ENCODE measurements around the gene COBLL1.
"Not testable (repeated sequence)": the region's sequence is repeated elsewhere in the genome, so short reads cannot be mapped to it uniquely, and the experiment has no call there.

Gene COBLL1

DNA sequence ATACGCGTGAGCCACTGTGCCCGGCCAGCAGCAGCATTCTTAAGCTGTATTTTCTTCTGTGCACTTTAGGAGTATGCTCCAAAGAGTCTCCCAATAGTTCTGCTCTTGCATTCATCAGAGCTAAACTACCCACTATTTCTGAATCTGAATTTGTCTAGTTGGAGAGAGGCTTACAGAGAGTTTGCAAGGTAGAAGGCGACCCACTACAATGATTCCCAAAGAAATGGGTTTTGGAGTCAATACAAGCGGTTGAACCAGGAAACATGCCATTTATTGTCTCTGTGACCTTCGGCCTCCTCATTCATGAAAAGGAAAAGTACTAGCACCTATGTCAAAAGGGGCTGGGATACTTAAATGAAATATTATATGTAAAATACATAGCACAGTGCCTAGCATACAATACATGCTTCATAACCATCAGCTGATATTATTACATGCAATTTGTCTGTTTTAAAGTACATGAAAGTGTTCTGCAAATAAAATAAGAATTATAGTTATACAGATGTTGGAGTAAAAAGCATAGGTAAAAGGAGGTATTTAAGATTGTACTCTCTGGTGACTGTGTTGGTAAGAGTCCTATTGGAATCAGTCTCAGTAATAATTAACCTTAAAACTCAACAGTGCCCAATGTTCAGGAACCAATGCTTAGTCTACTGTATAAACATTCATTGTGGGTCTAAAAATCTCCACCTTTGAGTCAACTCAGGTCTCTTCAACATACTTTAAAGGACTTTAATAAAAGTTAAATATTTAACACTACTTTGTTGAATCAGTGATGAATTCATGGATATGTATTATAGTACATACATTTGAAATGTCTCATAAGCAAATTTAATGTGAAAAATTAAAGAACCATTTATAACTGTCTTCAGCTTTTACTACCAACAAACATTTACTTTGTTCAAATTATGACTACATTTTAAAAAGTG is 130.5 kb downstream of the COBLL1 start:
- no peak for DNase-seq (ENCODE audit: low spot score)

GRCh38 chr2:164710252-164710836 is 131.3 kb downstream of the COBLL1 start:
- DNase-seq (ENCODE audit: low spot score) = not testable (repeated sequence)

- no peak for DNase-seq (ENCODE audit: low spot score)
These were observed 135.1 kb downstream of the COBLL1 start for GRCh38 chr2:164706522-164706921.

DNA sequence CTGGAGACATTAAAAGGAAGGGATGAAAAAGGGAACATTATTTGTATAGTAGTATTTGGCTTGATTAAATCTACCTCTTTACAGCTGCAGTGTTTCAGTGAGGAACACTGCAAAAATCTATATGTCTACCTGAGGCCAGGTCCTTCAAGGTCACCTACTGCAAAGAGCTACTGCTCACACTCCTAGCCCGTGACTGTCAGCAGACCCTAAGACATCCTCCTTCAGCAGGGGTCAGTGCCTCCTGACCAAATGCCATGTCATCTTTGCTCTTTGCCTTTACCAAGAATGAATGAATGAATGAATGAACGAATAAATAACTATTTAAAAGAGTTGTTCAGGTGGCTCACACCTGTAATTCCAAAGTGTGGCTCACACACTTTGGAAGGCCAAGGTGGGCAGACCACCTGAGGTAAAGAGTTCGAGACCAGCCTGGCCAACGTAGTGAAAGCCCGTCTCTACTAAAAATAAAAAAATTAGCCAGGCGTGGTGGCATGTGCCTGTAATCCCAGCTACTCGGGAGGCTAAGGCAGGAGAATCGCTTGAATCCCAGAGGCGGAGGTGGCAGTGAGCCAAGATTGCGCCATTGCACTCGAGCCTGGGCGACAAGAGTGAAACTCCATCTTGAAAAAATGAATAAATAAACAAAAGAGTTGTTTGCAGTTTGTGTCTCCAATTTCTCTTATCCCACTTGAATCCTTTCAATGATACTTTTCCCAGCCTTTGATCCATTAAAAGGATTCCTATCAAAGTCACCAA is 136.0 kb downstream of the COBLL1 start:
- DNase-seq (ENCODE audit: low spot score) = no peak

DNA sequence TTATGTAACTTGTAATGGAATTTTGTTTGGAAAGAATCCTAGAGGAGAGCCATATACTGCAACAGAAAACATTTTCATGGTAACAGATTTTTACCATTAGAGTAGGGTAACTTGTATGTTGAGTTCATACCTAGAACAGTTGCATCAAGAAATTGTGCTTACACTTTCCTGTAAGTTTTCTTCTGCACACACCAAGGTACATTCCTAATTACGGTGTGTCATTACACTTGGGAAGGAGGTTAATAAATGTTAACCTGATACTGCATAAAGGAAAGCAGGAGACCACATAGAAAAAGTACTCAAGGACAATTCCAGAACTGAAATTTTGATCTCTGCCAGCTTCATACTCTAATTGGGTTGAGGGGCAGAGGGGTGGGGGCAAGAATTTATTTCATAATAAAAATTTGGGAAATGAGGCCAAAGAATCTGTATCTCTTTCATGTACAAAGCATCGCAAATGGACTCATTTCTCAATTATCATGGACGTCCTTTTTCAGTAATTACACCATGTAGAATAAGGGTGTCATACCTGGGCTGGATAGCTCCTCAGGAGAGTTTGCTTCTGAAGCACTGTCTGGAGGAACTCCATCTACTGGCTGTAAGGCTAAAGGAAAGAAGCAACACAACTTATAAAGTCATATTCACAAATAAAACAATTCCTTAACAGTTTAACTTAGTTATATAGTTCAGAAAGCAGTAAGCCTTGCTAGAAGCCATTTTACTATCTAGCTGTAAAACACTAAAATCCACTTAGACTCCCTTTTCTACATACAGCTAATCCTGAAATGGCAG is 137.5 kb downstream of the COBLL1 start:
- DNase-seq (ENCODE audit: low spot score) = no peak

GRCh38 chr2:164701565-164701964 is 140.1 kb downstream of the COBLL1 start:
- no peak for DNase-seq (ENCODE audit: low spot score)

- DNase-seq (ENCODE audit: low spot score) = no peak
These were observed 141.2 kb downstream of the COBLL1 start for GRCh38 chr2:164700390-164700789.

- no peak for DNase-seq (ENCODE audit: low spot score)
These were observed 143.7 kb downstream of the COBLL1 start for GRCh38 chr2:164697688-164698461.

- no peak for DNase-seq (ENCODE audit: low spot score)
These were observed 145.0 kb downstream of the COBLL1 start for GRCh38 chr2:164696634-164697033.

DNA sequence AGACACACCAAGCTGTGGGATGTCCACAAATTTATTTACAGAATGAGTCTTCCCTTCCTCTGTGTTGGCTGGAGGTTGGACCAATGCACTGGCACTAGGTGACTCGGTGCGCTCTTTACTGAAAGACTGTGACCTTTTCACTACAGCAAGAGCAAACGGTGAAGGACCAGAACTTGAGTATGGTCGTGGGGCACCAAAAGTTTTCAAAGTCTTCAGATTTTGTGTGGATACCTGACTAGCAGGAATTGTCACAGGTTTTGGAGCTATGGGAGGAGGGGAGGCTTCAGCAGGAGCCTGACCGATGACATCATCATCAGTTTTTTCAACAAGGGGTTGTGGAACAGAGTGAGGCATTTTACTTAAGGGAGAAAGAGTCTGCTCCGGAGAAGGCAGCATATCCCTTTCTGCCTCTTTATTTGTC is 147.3 kb downstream of the COBLL1 start:
- no peak for DNase-seq (ENCODE audit: low spot score)

DNA sequence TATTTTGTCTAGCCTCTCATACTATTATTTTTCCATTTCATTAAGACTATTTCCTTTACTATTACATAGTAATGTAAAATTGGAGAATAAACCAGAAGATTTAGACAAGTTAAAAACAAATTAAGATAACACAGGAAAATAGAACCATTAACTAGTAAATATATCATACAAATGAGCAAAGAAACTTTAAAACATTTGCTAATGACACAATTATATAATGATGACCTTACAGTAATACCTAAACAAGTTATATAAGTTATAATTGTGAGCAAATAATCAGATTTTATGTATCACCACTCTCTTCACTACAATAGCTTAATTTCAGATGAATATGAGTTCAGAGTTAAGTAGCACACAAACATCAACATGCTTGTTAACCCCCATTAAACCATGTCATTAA is 147.8 kb downstream of the COBLL1 start:
- DNase-seq (ENCODE audit: low spot score) = no peak

- no peak for DNase-seq (ENCODE audit: low spot score)
These were observed 148.2 kb downstream of the COBLL1 start for GRCh38 chr2:164693390-164693789.

GRCh38 chr2:164692958-164693357 is 148.7 kb downstream of the COBLL1 start:
- no peak for DNase-seq (ENCODE audit: low spot score)

GRCh38 chr2:164692114-164692513 is 149.5 kb downstream of the COBLL1 start:
- no peak for DNase-seq (ENCODE audit: low spot score)

GRCh38 chr2:164691346-164691887 is 150.2 kb downstream of the COBLL1 start:
- no peak for DNase-seq (ENCODE audit: low spot score)

DNA sequence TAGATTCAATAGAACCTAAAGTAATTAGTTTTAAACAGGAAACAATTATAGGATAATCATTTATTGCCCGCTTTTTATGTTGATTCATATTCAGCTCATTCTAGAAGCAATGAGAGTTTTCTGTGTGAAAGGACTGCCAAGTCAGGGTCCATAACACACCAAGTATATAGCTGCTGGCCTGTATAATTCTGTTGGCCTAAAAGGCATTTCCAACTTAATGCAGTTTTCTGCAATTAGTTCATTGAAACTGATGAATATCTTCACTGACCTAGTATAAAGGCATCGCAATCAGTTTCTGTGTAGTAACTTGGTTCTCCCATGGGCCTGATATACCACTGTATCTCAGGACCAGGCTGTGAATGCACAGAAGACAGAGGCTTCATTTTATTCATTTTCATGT is 151.3 kb downstream of the COBLL1 start:
- no peak for DNase-seq (ENCODE audit: low spot score)

GRCh38 chr2:164688896-164689419 is 152.7 kb downstream of the COBLL1 start:
- no peak for DNase-seq (ENCODE audit: low spot score)

DNA sequence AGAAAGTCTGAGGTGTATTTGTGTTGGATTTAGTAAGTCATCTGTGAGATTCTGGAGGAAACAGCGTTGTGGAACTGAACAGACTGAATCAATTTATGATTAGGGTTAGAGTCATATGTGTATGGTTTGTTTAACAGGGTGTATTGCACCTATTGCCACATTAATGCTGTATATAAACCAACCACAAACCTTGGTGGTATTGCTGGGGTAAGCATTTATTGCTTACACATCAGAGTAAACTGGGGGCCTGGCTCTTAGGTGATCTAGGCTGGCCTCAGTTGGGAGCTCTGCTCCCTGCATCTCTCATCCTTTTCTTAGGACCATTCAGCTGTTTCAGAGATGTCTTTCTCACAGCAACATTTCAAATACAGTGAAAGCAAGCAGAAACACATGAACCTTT is 160.6 kb downstream of the COBLL1 start:
- DNase-seq (ENCODE audit: low spot score) = no peak

- no peak for DNase-seq (ENCODE audit: low spot score)
These were observed 162.9 kb downstream of the COBLL1 start for GRCh38 chr2:164678631-164679149.

DNA sequence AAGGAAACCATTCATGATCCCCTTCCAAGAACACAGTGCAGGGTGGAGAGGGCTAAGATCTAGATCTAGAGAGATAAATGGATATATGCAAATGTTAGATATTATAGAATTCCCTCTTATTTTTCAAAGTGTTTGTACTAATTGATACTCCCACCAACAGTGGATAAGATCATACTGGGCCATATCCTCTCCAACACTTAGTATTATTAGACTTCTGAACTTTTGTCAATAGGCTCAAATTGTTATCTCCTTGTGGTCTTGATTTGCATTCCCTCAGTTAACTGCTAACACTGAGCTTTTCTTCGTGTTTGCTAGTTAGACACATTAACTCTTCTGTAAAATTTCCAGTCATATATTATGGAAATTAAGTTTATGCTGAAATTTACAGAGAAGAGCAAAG is 163.9 kb downstream of the COBLL1 start:
- no peak for DNase-seq (ENCODE audit: low spot score)
